Tibial artery (tissue), 4 donors: ENCODE data around the gene RGMB.

Source experiments
- DNase-seq, 2 donors: peaks; one replicate each; pipeline ENCODE4 v3.0.0-alpha.2; 2019
- H3K27ac ChIP-seq, 2 donors: fragments of 200-600 bp; sonication (generic) in 1 of 2; 1 replicate in 1 of 2; 2 replicates in 1 of 2; pipeline ENCODE4 v1.5.1; 2018 to 2019; ENCODE audit warnings: mild to moderate bottlenecking in 1 of 2
- H3K27me3 ChIP-seq, 2 donors: fragments of 200-600 bp; sonication (generic) in 1 of 2; one replicate each; pipeline versions ENCODE4 v1.5.1 to v1.6.0; 2016 to 2019
- H3K36me3 ChIP-seq, 3 donors: fragments of 200-600 bp; sonication (generic) in 2 of 3; one replicate each; pipeline ENCODE4 v1.5.1; 2016 to 2019; ENCODE audit warnings: mild to moderate bottlenecking in 2 of 3
- H3K4me1 ChIP-seq, 4 donors: fragments of 200-600 bp; sonication (generic) in 2 of 4; 1 replicate in 3 of 4; 2 replicates in 1 of 4; pipeline ENCODE4 v1.5.1; 2016 to 2019
- H3K4me3 ChIP-seq, 2 donors: fragments of 200-600 bp; sonication (generic) in 1 of 2; 1 replicate in 1 of 2; 2 replicates in 1 of 2; pipeline ENCODE4 v1.5.1; 2018 to 2019; ENCODE audit warnings: mild to moderate bottlenecking in 2 of 2
- H3K9me3 ChIP-seq, 3 donors: fragments of 200-600 bp; sonication (generic) in 1 of 3; one replicate each; pipeline ENCODE4 v1.5.1; 2016 to 2019
- intact Hi-C: fragments of 100-400 bp; cut with DNase I; formaldehyde crosslinking; loops from one replicate; pipeline ENCODE4 v1.15.0; 2023; ENCODE audit warnings: low total_unique reads
- TF ChIP-seq, protein P1 (sequence below), 2 experiments: fragments of 200-600 bp in 1 of 2; fragments of 450-650 bp in 1 of 2; IDR thresholded peaks; one replicate each; pipeline ENCODE4 v1.5.1; 2017 to 2019; ENCODE audit warnings: antibody characterized with exemption in 2 of 2, mild to moderate bottlenecking in 1 of 2, moderate library complexity in 1 of 2

The RGMB gene

DNA sequence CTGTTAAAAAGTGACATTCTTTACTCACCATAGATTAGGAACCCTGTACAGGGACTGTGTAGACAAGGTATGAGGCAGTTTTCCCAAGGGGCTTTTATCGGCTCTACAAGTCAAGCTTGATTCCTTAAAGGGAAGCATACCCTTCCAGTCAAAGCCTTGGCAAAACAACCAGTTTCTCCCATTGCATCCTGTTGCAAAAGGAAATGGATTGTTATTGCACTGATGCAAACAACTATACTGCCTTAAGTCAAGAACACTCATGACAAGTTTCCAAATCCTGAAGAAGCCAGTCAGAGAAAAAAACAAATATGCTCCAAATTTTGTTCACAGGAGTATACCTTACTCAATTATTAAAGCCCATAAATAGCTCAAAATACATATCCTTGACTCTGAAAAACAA, 67.5 kb downstream of the RGMB start:
- Histone ChIP-seq H3K4me1 (no peaks in the 10 kb centered on the region), H3K36me3 (no peaks in the 10 kb centered on the region), H3K4me3 (no peak overlapping the region), H3K9me3 (no peaks in the 10 kb centered on the region), H3K27me3 (no peaks in the 10 kb centered on the region), H3K27ac (no peak overlapping the region)
- intact Hi-C loops: no loop called here
- DNase-seq: no peak
- TF ChIP-seq, protein P1, sequence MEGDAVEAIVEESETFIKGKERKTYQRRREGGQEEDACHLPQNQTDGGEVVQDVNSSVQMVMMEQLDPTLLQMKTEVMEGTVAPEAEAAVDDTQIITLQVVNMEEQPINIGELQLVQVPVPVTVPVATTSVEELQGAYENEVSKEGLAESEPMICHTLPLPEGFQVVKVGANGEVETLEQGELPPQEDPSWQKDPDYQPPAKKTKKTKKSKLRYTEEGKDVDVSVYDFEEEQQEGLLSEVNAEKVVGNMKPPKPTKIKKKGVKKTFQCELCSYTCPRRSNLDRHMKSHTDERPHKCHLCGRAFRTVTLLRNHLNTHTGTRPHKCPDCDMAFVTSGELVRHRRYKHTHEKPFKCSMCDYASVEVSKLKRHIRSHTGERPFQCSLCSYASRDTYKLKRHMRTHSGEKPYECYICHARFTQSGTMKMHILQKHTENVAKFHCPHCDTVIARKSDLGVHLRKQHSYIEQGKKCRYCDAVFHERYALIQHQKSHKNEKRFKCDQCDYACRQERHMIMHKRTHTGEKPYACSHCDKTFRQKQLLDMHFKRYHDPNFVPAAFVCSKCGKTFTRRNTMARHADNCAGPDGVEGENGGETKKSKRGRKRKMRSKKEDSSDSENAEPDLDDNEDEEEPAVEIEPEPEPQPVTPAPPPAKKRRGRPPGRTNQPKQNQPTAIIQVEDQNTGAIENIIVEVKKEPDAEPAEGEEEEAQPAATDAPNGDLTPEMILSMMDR (IDR thresholded peaks at IDR 0.05): no peak

- no peaks in the 10 kb centered on the region for H3K9me3 ChIP-seq
- H3K27ac ChIP-seq: no peak overlapping the region
- intact Hi-C loops: no loop called here
- DNase-seq: no peak
- H3K4me1 ChIP-seq: no peaks in the 10 kb centered on the region
- H3K36me3 ChIP-seq: no peaks in the 10 kb centered on the region
- TF ChIP-seq, protein P1 (IDR thresholded peaks at IDR 0.05): no peak
- H3K27me3 ChIP-seq: no peaks in the 10 kb centered on the region
- no peak overlapping the region for H3K4me3 ChIP-seq
These were observed 70.0 kb downstream of the RGMB start for GRCh38 chr5:98843481-98843880.

- Histone ChIP-seq H3K4me1 (no peaks in the 10 kb centered on the region), H3K27me3 (no peaks in the 10 kb centered on the region), H3K9me3 (no peaks in the 10 kb centered on the region), H3K4me3 (no peak overlapping the region), H3K27ac (no peak overlapping the region), H3K36me3 (no peaks in the 10 kb centered on the region)
- no peak for DNase-seq
- TF ChIP-seq, protein P1 (IDR thresholded peaks at IDR 0.05): no peak
- intact Hi-C loops: no loop called here
These were observed 71.4 kb downstream of the RGMB start for GRCh38 chr5:98844865-98845264.

- H3K27me3 ChIP-seq: no peaks in the 10 kb centered on the region
- TF ChIP-seq, protein P1 (IDR thresholded peaks at IDR 0.05): no peak
- no peaks in the 10 kb centered on the region for H3K9me3 ChIP-seq
- DNase-seq: no peak
- no peaks in the 10 kb centered on the region for H3K4me1 ChIP-seq
- H3K27ac ChIP-seq: no peak overlapping the region
- intact Hi-C loops: no loop called here
- H3K36me3 ChIP-seq: no peaks in the 10 kb centered on the region
- H3K4me3 ChIP-seq: no peak overlapping the region
These were observed 72.4 kb downstream of the RGMB start for GRCh38 chr5:98845878-98846277.
